IPS-NIHi7 (cell line): ENCODE measurements around the gene BICDL1.

Experiments used
- DNase-seq: peaks from one replicate; pipeline ENCODE4 v3.0.0; 2012; ENCODE audit warnings: mixed read lengths; ENCODE audit errors: extremely low spot score

The BICDL1 gene

DNA sequence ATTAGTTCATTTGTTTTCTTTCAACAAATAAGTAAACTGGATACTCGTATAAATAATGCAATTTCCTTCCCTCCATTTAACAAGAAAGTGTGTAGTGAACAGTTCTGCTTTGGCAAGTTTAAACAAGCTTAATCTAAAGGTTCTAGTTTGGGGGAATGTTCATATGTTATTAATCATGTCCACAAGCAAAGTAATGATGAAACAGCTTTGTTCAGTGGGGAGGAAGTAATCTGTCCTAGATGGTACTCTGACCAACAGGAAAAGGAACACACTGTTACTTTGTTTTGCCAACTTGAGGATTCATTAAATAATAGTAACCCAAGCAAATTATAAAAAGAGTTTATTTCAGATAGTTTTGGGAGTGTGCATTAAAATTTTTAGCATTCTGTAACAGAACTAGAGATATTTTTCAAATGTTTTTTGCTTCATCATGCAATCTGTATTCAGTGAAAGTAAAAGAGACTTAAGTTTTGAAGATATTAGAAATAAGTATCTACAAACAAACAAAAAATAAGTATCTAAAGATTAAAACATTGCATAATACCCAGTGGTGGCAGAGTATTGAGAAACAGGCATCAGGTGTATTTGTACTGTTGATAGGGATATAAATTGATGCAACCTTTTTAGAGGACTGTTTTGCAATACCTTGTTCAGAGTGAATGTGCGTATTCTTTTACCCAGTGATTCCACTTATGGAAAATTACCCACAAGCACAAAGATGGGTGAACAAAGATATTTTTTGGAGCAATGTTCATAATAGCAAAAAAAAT, 66.4 kb downstream of the BICDL1 start:
- DNase-seq = no peak

GRCh38 chr12:120056739-120057138, 67.7 kb downstream of the BICDL1 start:
- no peak for DNase-seq

GRCh38 chr12:120060196-120060595, 71.2 kb downstream of the BICDL1 start:
- DNase-seq = no peak

- no peak for DNase-seq
Measured at GRCh38 chr12:120060717-120061116, 71.7 kb downstream of the BICDL1 start.

- no peak for DNase-seq
Measured at GRCh38 chr12:120061575-120062214, 72.7 kb downstream of the BICDL1 start.

DNA sequence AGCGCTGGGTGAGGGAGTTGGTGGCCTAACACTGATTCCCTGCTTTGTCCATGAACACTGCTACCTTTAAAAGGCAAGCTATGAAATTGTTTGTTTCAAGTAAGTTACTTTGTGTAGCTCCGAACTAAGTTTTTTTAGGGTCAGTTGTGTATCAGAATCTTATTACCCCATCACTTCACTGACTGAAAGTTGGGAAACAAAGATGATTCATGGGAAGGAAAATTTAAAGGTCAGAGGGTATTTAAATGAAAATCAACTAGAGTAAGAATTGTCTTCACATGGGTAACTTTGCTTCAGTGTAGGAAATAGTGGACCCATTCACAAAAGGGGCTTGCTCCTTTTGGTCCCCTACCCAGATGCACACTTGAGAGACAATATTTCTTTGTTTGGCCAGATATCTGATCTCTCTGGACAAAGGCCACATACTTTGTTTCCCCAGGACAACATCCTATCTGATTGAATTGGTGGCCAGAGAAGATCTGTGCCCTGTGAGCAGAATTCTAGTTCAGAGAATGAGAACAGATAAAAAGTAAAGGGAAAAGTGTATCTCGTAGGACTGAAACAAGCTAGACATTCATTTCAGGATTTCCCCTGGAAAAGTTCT, 74.0 kb downstream of the BICDL1 start:
- no peak for DNase-seq

DNA sequence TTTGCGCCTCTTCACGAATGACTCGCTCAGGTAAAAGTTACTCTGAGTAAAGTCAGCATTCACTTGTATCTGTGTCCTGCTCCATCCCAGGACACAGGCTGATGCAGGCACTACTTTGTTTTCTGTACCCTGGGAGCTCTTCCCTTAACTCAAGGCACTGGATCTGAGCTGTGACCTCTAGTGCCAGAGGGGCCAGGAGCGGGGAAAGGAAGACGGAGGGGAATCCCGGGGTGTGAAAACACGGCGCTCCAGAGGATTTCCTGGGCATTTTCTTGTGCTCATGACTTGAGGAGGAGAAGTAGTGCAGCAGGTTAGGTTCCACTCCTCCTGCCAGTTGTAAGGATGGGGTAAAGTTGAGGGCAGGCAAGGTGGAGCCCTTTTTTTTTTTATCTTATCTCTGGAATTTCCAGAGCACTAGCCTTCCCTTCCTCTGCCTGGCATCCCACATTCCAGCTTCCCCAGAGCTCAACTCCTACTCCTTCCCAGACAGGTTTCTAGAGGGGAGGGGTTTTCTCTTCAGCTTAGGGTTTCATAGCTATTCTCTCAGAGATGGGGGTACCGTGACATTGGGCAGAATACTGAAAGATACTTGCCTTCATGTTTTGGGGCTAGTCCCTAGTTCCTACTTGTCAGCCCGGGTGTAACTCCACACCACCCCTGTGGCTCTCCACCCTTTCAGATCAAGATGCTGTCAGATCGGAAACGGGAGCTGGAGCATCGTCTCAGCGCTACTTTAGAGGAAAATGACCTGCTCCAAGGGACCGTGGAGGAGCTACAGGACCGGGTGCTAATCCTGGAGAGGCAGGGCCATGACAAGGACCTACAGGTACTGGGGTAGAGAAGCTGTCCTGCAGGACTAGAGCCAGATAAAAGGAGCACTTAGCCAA, 75.3 kb downstream of the BICDL1 start:
- DNase-seq = peak; percentile 62

DNA sequence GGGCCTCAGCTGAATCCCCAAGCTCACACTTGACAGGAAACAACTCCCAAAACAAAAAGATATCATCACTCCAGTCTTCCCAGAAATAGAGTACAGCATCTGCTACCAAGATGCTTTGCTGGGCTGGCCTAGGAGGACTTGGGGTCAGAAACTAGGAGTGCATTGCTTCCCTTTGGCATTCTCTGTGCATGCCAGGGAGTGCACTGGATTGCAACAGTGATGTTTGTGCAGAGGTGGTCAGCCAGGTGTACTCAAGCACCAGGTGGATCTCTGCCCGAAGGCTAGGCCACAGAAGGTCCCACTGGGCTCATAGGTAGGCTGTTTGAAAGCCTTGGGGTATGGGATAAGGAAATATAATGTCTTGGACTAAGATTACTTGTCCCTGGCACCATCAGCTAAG, 76.4 kb downstream of the BICDL1 start:
- no peak for DNase-seq

DNA sequence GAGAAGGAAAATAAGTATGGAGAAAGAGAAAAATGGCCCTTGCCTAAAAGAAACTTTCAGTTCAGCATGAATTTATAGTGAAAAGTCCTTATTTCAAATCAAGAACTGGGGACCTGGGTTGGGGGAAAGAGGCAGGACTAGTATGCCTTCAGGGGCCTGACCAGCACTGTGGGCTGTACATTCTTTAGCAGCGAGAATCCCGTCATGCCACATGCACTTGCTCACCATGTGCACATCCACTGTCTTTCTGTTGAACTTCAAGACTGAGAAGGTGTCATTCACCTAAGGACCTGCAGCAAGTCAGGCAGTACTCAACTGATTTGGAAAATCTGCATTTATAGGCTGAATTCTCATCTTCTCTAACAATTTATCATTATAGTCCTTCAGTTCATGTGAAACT, 77.3 kb downstream of the BICDL1 start:
- no peak for DNase-seq

DNA sequence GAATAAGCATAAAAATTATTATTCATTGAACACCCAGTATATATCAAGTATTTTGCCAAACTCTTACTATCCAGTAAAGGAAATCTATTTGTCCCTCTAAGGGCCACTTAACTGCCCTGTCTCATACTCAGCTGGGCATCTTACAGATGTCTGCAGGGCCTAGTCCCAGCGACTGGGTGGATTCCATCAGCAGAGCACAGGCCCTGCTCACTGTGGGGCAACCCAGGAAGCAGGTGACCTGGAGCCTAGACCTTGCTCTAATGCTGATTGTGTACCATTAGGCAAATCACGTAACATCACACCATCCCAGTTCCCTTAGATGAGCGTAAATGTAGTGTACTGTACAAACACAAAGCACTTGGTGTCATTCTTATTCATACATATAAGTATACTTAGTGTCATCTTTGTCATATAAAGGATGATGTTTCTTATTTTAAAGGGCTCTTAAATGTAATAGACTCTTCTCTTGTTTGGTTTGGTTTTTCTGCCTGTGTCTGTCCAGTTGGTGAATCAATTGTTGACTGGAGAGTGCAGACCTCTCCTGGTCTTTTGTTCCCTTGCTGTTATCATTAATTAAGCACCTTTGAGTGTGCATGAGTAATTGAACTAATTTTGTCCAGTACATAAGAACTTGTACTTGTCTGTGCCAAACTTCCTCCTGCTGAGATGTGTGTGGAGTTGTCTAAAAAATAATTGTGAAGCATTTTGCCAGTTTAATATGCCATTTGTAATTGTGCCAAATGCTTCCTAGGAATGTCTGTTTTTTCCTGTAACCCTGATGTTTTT, 78.2 kb downstream of the BICDL1 start:
- no peak for DNase-seq

DNA sequence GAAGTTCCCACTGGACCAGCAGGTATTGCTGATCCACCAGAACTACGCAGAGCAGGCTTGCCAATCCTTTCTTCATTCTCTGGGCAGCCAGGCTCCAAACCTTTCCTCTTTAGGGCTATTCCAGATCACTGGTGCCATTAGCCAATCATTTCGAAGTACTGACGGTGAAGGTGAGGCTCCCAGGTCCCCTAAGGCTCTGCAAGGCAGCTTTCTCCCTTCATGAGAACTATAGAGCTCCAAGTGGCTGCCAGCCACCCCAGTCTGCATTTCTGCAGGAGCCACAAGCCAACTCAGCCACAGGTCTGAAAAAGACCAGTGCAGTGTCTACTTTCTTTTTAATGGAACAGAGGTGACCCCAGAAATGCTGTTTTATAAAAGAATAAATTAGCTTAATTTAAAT, 78.9 kb downstream of the BICDL1 start:
- DNase-seq = no peak

DNA sequence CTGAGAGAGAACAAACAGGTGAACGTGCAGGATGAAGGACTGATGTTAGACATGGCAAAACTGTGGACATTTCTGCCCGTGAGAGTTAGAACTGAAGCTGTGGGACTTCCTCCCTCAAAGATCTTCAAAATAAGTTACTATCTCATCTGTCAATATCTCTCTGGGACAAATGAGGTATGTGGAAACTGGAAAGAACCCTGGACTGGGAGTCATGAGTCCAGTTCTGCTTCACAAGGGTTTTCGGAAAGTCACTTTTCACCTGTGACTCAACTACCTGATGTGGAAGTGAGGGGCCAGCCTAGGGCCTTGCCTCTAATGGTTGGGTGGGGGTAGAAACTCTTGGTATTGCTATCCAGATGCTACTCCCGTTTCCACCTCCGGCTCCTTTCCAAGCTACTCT, 80.2 kb downstream of the BICDL1 start:
- no peak for DNase-seq

GRCh38 chr12:120071493-120072020, 82.5 kb downstream of the BICDL1 start:
- DNase-seq = no peak

GRCh38 chr12:120072472-120073249, 83.6 kb downstream of the BICDL1 start:
- DNase-seq = no peak

GRCh38 chr12:120075034-120075616, 86.1 kb downstream of the BICDL1 start:
- DNase-seq = no peak

GRCh38 chr12:120076651-120077050, 87.6 kb downstream of the BICDL1 start:
- DNase-seq = no peak

DNA sequence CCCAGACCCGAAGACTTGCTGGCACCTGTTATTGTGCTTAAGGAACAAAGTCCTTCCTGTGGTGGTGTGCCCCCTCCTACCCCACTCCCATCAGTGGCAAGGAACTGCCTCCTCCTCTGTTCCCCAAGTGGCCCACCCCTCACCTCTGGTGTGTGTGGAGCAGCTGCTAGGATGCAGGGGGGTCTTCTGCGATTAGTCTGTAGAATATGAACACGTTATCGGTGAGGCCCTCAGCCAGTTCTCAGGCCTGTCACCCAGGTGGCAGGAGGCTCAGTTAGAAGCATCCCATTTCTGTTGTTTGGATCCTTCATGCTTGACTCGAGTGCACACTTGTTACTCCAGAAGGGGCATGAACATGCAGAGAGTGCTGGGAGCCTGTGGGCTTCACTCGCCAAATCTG, 88.2 kb downstream of the BICDL1 start:
- no peak for DNase-seq

DNA sequence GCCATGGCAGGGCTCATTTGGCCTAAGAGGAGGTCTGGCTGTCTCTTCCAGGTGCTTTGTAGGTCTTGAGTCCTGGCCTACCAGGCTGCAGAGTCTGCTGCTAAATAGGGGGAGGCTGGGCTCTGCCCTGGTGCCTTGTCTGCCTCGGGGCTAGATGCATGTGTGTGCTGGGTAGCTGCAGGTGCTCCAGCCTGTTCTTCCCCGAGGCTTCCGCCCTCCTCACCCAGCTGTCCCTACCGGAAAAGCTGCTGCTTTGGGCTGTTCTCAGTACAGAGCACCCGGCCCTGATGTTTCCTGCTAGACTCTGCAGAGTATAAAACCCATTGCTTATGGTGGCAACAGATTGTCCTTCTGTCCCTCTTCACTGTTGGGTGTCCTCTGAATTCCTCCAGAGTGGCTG, 89.8 kb downstream of the BICDL1 start:
- no peak for DNase-seq

GRCh38 chr12:120079411-120080400, 90.7 kb downstream of the BICDL1 start:
- DNase-seq = no peak
